Coronary artery (tissue), 2 donors: ENCODE data around the gene SLAIN2.
"Not testable (repeated sequence)": the region's sequence is repeated elsewhere in the genome, so short reads cannot be mapped to it uniquely, and the experiment has no call there.

ENCODE experiments used
- DNase-seq: peaks from one replicate; pipeline ENCODE4 v3.0.0-alpha.2; 2017; ENCODE audit warnings: low spot score
- H3K27ac ChIP-seq, 2 donors: fragments of 200-600 bp; sonication (generic); one replicate each; pipeline ENCODE4 v1.5.1; 2016 to 2019
- H3K4me3 ChIP-seq: fragments of 200-600 bp; sonication (generic); 2 replicates; pipeline ENCODE4 v1.5.1; 2016; ENCODE audit warnings: mild to moderate bottlenecking, moderate library complexity
- CTCF ChIP-seq: fragments of 200-600 bp; sonication (generic); IDR thresholded peaks from one replicate; pipeline ENCODE4 v1.5.1; 2019; ENCODE audit warnings: antibody characterized with exemption

SLAIN2 gene

DNA sequence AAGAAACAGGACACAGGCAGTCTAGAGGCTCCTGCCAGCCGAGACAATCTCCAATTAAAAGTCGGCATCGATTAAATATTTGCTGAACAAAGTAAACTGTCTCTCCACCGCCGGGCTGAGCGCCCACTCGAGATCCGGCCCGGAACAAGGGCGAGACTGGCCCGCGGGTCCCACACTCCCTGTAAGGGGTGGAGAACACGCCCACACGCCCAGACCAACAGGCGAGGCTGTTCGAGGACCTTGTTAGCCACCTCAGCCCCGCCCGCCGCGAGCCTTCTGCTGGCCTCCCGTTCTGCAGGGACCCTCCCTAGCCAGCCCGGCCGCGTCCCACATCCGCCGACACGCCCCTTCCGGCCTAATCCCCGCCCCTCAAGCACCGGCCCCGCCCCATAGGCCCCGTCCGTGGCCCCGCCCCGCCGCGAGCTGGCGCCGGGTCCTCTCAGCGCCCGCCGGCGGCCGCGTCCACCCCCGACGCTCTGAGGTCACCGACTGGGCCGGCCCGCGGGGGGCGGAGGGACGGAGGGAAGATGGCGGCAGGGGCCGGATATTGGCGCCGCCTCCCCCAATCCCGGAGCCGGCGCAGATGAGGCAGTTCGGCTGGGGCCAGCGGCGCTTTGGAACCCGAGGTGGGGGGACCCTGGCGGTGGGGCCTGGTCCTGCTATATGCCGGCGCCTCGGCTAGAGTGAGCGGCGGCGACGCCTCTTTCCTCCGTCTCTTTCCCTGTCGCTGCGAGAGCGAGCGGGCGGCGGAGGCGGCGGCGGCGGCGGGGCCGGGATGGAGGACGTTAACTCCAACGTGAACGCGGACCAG, at the start of gene SLAIN2:
Gene SLAIN2, plus strand, starts transcription at position 565 of the 811 bp plus-strand sequence. Its CDS starts 211 bp downstream, at position 776.
- Histone ChIP-seq H3K4me3 (peak within 1 kb of the TSS; percentile 91), H3K27ac (peak within 1 kb of the TSS; percentile 96 to 97)
- peak; percentile 100 for DNase-seq
- no peak for TF ChIP-seq CTCF

DNA sequence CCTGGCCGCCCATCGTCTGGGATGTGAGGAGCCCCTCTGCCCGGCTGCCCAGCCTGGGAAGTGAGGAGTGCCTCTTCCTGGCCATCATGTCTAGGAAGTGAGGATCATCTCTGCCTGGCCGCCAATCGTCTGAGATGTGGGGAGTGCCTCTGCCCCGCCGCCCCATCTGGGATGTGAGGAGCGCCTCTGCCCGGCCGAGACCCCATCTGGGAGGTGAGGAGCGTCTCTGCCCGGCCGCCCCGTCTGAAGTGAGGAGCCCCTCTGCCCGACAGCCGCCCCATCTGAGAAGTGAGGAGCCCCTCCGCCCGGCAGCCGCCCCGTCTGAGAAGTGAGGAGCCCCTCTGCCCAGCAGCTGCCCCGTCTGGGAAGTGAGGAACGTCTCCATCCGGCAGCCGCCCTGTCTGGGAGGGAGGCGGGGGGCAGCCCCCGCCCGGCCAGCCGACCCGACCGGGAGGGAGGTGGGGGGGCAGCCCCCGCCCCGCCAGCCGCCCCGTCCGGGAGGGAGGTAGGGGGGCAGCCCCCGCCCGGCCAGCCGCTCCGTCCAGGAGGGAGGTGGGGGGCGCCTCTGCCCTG, 49.0 kb upstream of the SLAIN2 start:
- not testable (repeated sequence) for H3K4me3 ChIP-seq, DNase-seq

GRCh38 chr4:48295116-48295515, 46.2 kb upstream of the SLAIN2 start:
- H3K27ac ChIP-seq, result no peak overlapping the region
- H3K4me3 ChIP-seq, result no peak overlapping the region
- DNase-seq, result no peak
- no peak for TF ChIP-seq CTCF

More for the DNA sequence above, 49.0 kb upstream of the SLAIN2 start:
- H3K27ac ChIP-seq, result not testable (repeated sequence)

DNA sequence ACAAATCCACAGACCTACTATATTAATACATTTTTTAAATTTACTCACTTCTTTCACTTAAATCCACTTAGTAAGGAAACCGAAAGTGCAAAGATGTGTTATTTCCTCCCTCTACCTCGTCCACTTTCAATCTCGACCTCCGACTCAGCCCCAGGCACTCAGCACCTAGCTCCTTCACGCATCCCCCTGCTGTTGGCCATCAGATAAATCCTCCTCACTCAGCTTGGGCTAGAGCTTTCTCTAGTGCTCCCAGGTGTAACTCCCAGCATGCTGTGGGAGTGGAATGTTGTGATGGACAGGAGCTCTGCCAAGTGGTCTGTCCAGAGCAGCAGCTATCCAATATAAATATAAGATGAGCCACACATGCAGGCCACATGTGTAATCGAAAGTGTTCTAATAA, 45.0 kb upstream of the SLAIN2 start:
- TF ChIP-seq CTCF, result no peak
- Histone ChIP-seq H3K4me3 (no peak overlapping the region), H3K27ac (no peak overlapping the region)
- no peak for DNase-seq

DNA sequence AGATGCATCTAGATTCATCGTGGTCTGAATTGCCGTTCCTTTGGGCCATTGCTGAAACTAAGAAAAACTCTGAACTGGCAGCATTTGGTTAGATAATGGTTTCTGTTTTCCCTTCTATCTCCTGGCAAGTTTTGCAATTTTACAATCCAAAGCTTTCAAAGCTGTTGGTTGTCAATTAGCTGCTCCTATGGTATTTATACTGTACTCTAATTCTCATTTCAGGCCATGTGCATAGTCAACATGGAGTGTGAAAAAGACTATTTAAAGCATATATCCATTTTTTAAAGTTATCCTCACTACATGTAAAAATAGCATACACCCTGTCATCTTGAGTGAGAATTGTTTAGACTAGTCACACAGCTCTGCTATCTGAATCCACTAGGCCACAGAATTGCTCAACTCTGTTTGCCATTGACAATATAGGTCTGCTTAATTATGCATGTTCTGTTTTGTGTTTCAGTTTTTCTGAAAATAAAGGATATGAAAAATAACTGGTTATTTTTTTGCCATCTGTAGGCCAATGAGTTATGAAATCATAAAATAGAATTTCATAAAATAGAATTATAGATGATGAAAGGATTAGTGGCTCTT, 44.0 kb upstream of the SLAIN2 start:
- no peak overlapping the region for H3K4me3 ChIP-seq
- DNase-seq, result no peak
- no peak overlapping the region for H3K27ac ChIP-seq
- no peak for TF ChIP-seq CTCF

DNA sequence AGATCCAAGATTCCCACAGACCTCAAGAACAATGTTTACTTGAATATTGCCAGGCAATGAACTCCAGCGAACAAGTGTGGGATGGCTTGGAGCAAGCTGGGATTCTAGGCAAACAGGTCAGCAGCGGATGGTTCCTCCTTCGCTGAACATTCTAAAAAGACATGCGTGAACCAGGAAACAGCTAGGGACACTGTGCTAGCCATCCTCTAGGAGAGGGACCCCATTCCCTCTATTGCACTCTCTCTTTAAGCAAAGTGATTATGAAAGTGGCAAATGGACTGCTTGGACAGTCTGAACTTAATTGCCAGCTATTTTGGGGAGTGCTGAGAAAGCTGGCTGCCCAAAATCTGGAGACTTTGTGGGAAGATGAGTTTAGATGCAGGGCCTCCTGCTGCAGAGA, 41.8 kb upstream of the SLAIN2 start:
- H3K4me3 ChIP-seq, result no peak overlapping the region
- TF ChIP-seq CTCF, result no peak
- DNase-seq, result no peak
- no peak overlapping the region for H3K27ac ChIP-seq

- TF ChIP-seq CTCF, result no peak
- H3K4me3 ChIP-seq, result no peak overlapping the region
- no peak overlapping the region for H3K27ac ChIP-seq
- no peak for DNase-seq
Observed at GRCh38 chr4:48300004-48300403, 41.3 kb upstream of the SLAIN2 start.
